ENCODE measurements around the gene CBR3.

DNA sequence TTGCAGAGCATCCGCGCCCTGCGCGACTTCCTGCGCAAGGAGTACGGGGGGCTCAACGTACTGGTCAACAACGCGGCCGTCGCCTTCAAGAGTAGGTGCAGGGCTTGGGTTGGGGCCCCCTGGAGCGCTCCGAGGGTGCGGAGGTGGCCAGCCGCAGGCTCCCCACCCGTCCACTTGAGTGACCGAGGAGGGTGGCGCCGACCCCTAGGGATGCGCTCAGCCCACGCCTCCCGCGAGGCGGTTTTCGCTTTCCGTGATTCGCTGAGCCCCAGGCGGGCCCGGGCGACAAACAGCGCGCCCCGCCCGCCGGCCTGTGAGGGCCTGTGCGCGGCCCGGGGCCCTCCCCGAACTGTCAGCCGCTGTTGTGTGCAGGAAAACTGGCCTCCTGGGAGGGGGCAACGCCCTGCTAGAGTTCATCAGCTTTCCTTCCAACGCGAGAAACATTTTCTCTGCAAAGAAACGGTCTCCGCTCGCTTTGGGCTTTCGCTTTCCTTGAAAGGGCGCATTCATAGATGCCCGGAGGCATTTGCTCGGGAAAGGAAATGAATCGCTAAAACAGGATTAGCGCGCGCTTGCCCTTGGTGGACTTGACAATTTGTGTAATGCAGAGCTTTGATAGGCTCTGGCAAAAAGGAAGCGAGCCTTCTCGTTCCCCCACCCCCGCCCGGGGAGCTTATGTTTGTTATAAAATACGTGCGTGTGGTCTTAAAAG lies 668 bp downstream of the CBR3 start:
- TF ChIP-seq, protein P1, sequence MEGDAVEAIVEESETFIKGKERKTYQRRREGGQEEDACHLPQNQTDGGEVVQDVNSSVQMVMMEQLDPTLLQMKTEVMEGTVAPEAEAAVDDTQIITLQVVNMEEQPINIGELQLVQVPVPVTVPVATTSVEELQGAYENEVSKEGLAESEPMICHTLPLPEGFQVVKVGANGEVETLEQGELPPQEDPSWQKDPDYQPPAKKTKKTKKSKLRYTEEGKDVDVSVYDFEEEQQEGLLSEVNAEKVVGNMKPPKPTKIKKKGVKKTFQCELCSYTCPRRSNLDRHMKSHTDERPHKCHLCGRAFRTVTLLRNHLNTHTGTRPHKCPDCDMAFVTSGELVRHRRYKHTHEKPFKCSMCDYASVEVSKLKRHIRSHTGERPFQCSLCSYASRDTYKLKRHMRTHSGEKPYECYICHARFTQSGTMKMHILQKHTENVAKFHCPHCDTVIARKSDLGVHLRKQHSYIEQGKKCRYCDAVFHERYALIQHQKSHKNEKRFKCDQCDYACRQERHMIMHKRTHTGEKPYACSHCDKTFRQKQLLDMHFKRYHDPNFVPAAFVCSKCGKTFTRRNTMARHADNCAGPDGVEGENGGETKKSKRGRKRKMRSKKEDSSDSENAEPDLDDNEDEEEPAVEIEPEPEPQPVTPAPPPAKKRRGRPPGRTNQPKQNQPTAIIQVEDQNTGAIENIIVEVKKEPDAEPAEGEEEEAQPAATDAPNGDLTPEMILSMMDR (IDR thresholded peaks at IDR 0.05 in 8 of 11, conservative IDR thresholded peaks at IDR 0.05 in 3 of 11) = no peak
- TF ChIP-seq POLR2A (IDR thresholded peaks at IDR 0.05) = no peak

All from spleen (tissue), 7 donors.